ENCODE measurements around the gene REEP6.
"Not testable (repeated sequence)": the region's sequence is repeated elsewhere in the genome, so short reads cannot be mapped to it uniquely, and the experiment has no call there.

REEP6 gene

DNA sequence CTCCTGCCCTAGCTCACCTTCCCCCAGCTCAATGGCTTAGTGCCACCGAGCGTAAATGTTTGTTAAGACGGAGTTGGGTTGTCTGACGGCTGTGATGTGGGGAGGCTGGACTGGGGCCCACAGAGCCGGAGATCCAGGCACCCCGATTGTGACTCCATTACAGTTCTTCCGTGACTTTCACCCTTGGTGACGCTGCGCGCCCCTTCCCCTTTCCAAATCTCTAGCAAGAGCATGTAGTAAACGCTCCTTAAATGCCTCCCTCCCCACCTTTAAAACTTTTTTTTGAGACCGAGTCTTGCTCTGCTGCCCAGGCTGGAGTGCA, 829 bp downstream of the REEP6 start:
- no peak for DNase-seq

DNA sequence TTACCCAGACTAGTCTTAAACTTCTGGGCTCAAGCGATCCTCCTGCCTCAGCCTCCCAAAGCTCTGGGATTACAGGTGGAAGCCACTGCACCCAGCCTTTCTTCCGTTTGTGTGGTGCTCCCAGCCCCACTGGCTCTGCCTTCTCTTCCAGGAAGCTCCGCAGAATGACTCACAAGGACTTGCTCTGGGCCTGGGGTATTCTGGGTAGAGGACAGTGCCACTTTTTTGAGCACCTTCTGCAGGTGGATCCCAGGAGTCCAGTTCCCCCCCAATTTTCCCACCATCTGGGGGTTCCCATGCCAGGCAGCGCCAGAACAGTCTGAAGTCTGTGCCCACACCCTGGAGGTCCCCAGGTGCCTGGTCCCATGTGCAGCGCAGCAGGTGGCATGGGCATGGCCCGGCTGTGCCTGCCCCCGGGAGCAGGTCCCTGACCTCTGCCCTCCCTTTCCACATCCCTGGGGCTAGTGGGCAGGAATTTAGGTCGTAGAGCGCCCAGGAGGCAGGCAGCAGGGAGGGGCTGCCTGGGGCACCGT, 1.6 kb downstream of the REEP6 start:
- DNase-seq: no peak

DNA sequence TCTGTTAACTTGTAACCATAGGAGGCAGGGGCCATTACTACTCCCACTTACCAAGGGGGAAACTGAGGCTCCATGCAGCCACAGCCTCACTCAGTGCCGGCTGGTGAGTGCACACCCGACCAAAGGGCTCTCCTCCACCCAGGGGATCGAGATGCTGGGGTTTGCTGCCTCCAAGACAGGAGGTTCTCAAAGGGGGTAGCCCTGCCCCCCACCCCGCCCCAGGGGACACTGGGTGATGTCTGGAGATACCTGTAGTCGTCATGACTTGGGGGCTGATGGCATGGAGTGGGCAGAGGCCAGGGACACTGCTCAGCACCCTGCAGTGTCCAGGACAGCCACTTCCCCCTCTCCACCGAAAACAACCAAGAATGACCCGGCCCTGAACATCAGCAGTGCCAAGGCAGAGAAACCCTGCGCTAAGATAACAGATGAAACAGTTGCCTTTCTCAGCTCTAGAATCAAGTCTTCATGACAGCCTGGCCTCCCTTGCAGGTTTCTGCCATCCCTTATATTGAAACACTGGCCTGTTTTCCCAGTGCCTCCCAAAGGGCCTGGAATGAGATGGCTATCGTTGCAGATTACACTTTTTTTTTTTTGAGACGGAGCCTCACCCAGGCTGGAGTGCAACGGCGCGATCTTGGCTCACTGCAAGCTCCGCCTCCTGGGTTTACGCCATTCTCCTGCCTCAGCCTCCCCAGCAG, 3.3 kb downstream of the REEP6 start:
- DNase-seq: no peak

DNA sequence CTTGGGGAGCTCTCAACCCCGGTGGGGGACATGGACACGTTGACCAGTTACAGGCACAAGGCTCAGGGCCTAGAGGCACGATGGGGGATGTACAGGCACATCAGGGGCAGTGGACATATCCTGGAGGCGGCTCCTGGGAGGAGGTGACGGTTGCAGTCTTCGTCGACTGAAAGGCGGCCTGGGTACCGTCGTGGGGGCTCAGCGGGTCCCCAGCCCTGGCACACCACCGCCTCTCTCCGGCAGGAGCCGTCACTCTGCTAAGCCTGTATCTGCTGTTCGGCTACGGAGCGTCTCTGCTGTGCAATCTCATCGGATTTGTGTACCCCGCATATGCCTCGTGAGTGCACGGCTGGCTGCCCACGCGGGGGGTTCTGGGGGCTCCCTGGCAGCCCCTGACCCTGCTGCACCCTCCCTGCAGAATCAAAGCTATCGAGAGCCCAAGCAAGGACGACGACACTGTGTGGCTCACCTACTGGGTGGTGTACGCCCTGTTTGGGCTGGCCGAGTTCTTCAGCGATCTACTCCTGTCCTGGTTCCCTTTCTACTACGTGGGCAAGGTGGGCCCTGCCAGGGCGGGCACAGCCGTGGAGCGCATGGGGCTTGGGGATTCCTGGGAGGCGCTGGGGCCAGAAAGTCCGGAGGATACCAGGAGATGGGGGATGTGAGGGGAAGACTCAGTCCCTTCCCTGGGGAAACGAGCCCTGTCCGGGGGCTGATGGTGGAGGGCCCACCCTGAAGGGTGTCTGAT, 4.2 kb downstream of the REEP6 start:
- DNase-seq: no peak

DNA sequence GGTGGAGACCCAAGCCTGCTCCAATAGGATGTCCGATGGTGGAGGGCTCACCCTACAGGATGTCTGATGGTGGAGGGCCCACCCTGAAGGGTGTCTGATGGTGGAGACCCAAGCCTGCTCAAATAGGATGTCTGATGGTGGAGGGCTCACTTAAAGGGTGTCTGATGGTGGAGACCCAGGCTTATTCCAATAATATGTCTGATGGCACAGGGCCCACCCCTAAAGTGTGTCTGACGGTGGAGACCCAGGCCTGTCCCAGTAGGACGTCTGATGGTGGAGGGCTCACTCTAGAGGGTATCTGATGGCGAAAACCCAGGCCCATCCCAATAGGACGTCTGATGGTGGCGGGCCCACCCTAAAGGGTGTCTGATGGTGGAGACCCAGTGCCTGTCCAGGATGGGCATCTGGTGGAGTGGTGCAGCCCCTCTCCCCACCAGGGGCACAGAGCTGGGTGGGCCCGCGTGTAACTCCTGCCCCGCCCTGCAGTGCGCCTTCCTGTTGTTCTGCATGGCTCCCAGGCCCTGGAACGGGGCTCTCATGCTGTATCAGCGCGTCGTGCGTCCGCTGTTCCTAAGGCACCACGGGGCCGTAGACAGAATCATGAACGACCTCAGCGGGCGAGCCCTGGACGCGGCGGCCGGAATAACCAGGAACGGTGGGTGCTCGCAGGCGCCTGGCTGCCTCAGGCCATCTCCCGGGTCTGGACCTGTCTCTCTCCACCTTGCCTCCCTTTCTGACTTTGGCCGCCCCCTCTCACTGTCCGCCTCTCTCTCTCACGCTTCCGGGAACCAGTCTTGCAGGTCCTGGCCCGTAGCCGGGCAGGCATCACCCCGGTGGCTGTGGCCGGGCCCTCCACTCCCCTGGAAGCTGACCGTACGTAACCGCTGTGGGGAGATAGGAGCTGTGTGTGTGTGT, 5.1 kb downstream of the REEP6 start:
- no peak for DNase-seq

DNA sequence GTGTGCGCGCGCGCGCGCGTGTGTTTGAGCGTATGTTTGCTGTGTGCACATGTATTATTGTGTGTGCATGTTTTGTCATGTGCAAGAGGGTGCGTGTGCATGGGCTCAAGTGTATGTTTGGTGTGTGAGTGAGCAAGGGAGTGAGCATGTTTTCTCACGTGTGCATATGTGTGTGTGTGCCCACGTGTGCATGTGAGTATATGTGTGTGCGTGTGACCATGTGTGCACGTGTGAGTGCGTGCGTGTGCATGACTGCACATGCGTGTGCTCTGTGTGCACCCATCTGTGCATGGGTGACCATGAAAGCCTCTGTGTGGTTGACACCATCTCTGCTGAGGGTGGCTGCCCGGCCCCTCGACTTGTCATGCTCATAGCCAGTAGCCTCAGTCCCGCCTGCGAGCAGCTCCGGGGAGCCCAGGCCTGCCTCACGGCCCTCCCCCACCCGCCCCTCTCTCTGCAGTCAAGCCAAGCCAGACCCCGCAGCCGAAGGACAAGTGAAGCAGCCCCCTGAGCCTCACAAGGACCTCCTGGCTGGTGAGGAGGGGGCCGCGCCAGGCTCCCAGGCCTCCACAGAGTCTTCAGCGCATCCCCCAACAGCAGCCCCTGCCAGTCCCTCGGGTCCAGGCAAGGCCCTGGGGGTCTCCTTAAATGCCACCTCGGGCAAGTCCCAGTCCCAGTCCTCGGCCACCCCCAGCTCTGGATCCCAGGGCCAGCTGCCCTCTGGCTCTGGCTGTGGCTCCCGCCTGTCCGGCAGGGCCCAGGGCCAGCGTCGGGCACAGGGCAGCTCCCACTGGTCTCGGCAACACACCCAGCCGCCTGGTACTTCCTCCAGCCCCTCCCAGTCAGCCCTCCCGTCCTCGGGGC, 6.0 kb downstream of the REEP6 start:
- no peak for DNase-seq

DNA sequence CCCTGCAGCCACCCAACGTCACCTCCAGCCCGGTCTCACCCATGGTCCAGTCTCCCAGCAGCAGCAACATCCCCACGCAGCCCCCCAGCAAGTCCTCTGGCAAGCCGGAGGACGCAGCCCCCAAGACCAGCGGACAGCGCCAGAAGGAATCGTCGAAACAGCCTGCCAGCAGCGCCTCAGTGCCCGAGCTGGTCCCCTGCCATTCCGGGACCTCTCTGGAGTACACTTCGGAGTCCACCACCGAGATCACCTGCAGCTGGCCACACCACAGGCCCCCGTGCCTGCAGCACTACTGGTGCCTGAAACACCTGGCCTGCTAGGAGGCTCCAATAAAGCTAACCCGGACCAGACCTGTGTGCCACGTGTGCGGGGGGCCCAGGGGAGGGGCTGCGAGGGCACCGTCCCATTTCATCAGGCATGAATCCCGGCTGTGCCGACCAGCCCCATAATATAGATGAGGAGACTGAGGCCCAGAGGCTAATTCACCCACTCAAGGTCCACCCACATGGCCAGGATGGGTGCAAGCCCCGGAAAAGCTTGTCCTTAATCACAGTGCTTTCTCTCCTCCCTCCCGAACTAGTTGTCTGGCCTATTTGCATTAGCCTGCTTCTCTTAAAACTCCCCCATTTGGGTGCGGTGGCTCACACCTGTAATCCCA, 6.7 kb downstream of the REEP6 start:
- DNase-seq: no peak

DNA sequence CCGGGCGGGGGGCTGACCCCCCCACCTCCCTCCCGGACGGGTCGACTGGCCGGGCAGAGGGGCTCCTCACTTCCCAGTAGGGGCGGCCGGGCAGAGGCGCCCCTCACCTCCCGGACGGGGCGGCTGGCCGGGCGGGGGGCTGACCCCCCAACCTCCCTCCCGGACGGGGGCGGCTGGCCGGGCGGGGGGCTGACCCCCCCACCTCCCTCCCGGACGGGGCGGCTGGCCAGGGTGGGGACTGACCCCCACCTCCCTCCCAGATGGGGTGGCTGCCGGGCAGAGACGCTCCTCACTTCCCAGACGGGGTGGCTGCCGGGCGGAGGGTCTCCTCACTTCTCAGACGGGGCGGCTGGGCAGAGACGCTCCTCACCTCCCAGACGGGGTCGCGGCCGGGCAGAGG, 8.2 kb downstream of the REEP6 start:
- DNase-seq: not testable (repeated sequence)

DNA sequence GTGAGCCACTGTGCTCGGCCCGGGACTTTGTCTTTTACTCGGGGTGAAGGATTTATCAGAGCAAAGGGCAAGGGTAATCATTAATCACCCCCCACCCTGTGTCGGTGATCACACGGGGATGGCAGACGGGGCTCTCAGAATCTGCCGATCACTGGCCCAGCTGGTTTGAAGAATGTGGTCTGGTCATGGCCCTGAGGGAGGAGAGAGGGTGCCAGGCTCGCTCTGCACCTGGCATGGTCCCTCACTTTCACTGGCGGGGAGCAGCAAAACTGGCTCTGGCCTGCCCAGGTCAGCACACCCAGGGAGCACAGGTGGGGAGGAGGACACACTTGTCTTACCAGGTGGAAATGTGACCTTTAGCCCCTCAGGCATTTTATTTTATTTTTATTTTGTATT, 10.2 kb downstream of the REEP6 start:
- DNase-seq: no peak

DNA sequence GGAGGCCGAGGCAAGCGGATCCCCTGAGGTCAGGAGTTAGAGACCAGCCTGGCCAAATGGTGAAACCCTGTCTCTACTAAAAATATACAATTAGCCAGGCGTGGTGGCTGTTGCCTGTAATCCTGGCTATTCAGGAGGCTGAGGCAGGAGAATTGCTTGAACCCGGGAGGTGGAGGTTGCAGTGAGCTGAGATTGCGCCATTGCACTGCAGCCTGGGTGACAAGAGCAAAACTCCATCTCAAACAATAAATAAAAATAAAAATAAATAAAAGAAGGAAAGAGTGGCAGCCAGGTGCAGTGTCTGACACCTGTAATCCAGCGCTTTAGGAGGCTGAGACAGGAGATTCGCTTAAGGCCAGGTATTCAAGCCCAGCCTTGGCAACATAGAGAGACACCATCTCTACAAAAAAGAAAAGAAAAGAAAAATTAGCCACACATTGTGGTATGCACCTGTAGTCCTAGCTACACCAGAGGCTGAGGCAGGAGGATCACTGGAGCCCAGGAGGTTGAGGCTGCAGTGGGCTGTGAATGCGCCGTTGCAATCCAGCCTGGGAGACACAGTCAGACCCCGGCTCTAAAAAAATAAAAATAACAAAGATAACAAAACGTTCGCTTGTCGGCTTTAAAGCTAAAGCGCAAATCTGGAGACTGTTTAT, 11.6 kb downstream of the REEP6 start:
- no peak for DNase-seq

DNA sequence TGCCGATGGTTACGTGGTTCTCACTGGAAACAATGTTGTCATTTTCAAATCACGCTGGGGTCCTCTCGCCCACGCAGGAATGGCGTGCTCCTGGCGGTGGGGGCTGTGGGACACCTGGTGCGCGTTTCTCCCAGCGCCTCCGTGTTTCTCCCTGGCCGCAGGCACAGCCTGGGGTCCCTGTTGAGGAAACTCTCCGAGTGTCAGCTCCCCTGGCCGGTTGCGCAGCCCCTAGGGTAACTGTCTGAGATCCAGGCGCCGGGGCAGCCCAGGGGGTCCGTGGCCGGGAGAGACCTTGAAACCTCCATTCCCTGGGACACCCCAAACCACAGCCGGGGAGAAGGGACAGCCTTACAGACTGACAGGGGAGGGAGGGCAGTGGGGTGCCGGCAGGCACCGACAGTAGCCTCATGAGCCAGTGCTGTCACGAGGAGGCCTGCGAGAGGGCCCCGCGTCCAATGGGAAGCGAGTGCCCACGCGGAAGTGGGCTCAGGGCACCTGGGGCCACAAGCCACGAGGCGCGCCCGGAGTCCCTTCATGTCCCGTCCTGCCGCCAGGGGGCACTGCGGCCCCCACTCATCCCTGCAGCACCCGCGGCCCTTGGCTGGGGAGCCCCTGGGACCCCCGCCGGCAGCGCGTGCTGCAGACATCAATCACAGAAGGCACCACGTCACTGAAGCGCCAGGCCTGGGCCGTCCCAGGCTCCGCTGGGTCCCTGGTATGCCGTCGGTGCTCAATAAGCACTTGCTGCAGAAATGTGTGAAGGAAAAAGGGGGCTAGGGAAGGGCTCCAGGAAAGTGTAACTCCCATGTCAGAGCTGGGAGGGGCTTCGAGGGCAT, 12.3 kb downstream of the REEP6 start:
- DNase-seq: peak; percentile 92

DNA sequence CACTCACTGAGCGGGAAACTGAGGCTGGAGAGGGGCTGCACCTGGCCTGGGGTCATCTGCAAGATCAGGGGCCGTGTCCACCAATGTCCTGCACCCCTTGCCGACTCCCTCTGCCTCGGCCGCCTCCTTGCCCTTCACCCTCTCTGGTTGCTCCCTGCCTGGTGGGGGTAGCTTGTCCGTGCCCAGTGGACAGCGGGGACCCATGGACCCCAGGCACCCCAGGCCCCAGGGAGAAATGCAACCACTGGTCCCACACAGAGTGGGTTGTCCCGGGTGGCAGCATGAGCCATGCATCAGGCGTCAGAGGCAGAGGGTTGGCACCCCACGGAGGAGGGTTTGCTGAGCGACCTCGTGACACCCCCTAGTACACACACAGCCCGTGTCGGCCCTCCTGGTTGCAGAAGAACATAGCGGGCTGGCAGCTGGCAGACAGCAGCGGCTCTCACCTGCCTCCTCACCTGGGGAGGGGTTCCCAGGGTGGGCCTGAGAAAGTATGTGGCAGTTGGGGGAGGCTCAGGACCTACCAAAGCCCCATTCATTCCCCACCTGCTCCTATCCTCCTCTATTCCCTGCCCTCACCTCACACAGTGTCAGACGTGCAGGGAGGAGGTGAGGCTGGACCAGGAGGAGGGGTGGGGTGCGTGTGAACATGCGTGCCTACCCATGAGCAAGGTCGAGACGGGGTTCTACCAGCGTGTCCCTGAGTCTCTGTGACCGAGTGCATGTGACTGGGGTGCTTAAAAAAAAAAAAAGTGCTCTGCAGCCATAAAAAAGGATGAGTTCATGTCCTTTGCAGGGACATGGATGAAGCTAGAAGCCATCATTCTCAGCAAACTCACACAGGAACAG, 13.2 kb downstream of the REEP6 start:
- no peak for DNase-seq

DNA sequence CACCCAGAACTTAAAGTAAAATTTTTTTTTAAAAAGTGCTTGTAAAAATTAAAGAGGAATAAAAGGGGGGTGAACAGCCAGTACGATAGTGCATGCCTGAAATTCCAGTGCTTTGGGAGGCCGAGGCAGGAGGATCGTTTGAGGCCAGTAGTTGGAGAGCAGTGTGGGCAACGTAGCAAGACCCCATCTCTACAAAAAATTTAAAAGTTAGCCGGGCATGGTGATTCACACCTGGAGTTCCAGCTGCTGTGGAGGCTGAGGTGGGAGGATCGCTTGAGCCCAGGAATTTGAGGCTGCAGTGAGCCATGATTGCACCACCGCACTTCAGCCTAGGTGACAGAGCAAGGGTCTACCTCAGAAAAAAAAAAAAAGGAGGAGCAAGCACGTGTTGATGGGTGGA, 14.0 kb downstream of the REEP6 start:
- DNase-seq: no peak

DNA sequence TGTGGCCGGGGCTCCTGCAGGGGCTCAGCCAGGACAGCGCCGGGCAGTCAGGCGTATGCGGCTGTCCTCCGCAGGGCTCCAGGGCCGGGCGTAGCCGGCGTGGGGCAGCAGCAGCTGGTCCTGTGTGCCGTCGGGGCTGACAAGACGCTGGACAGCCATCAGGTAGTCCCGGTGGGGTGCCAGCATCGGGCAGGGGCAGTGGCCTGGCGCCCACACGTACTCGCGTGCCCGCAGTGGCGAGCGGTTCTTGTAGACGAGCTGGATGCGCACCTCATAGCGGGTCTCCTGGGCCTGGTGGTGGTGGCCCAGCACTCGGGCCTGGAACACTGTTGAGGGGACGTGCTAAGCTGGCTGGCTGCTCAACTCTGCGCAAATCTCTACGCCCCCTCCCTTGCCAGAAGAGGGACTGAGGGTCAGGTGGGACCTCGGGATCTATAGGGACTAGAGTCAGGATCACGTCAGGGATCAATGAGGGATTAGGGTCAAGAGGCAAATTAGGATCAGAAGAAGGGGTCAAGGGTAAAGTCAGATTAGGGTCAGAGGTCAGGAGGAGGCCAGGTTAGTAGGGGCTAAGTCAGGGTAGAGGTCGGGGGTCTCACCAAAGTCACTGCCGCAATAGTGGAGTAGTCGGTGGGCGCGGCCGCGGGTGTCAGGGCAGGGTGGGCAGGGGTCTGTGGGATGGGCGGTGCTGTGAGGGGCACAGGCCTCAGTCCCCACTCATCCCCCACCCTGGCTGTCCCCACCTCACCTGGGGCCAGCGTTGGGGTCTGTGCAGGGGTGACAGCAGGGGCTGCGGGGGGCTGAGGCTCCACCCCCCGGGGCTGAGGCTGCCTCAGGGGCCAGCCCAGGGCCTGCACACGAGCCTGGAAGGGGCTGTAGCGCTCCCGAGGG, 15.3 kb downstream of the REEP6 start:
- DNase-seq: no peak

DNA sequence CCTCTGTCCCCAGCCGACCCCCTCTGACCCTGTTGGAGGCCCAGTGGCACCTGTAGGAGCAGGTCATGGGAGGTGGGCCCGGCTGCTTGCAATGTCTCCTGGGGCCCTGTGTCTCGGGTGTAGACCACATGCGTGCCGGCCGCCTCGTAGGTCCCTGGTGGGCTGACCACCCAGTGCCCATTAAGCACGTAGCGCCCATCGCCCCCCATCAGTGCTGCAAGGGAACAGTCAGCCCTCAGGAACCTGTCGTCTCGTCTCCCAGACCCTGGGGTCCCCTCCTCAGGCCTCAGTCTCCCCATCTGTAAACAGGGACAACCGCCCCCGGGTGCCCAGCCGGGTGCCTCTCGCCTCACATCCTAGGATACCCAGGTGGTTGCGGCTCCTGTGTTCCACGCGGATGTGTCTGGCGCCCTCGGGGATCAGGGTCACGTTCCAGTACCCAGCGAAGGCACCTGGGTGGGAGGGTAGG, 16.2 kb downstream of the REEP6 start:
- no peak for DNase-seq

DNA sequence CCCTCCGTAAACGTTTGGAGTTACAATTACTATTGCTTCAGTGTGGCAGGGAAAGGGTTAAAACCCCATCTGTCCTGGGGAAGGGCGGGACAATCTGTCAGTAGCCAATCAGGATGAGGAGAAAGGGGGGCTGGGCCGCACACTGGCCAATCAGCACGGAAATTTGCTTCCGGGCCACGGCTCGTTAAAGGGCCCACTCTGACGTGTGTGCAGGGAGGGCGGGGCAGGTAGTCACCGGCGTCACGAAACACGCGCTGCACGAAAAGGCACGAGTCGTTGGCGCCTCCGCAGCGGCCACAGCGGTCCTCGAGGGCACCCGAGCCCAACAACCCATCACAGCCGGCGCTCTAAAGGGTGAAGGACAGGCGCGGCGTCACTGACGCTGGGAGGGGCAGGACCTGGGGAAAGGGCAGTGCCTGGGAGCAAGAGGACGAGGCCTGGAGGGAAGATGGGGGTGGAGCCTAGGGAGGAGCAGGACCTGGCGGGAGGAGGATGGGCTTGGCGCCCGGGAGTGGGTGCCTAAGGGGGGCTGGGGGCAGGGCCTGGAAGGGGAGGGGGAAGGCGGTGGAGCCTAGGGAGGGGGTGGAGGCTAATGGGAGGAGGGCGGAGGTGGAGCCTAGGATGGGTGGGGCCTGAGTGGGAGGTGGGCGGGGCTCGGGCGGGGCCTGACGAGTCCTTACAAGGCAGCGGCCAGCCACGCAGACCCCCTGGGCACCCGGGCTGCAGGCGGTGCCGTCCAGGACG, 17.0 kb downstream of the REEP6 start:
- peak; percentile 90 for DNase-seq

DNA sequence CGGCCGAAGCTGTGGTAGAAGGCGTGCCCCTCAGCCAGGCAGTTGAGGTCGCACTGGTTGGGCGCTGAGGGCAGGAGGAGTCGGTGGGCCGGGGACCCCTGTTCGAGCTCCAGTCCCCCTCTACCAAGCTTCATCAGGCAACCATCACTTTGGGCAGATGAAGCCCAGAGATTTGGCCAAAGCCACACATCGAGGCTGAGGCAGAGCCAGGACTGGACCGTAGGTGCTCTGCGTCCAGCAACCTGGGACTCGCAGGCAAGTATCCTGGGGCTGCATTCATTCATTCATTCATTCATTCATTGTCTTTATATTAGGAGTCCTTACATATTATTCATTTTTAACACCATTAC, 17.5 kb downstream of the REEP6 start:
- DNase-seq: no peak

All from activated CD8-positive, alpha-beta memory T cell treated with anti-CD3 and anti-CD28 coated beads, Interleukin-2, amount 50 U/mL, for 48 hours (primary cell).